NK-92 (cell line): ENCODE measurements around the gene MAP4K3.

Source experiments
- DNase-seq: peaks from one replicate; lab custom pipeline; 2025; ENCODE audit not compliant: unreplicated experiment; lab: John Stamatoyannopoulos, UW

The MAP4K3 gene

GRCh38 chr2:39436592-39437521 is at the start of gene MAP4K3:
MAP4K3 (minus strand) TSS chr2:39437285; CDS start chr2:39436987, 298 bp downstream.
- DNase-seq = no peak

- no peak for DNase-seq
These were observed 49.0 kb upstream of the MAP4K3 start for GRCh38 chr2:39486071-39486470.

GRCh38 chr2:39484620-39485495 is 47.8 kb upstream of the MAP4K3 start:
- no peak for DNase-seq

GRCh38 chr2:39484206-39484605 is 47.1 kb upstream of the MAP4K3 start:
- no peak for DNase-seq

- no peak for DNase-seq
These were observed 46.4 kb upstream of the MAP4K3 start for GRCh38 chr2:39483534-39483933.

GRCh38 chr2:39481611-39482010 is 44.5 kb upstream of the MAP4K3 start:
- DNase-seq = no peak

- no peak for DNase-seq
These were observed 42.6 kb upstream of the MAP4K3 start for GRCh38 chr2:39479696-39480095.

GRCh38 chr2:39479053-39479670 is 42.1 kb upstream of the MAP4K3 start:
- DNase-seq = no peak

- DNase-seq = no peak
These were observed 39.4 kb upstream of the MAP4K3 start for GRCh38 chr2:39476524-39476923.

GRCh38 chr2:39475006-39475405 is 37.9 kb upstream of the MAP4K3 start:
- no peak for DNase-seq

GRCh38 chr2:39470580-39470979 is 33.5 kb upstream of the MAP4K3 start:
- no peak for DNase-seq

- no peak for DNase-seq
These were observed 32.7 kb upstream of the MAP4K3 start for GRCh38 chr2:39469807-39470206.

- no peak for DNase-seq
These were observed 31.7 kb upstream of the MAP4K3 start for GRCh38 chr2:39468579-39469451.

- no peak for DNase-seq
These were observed 29.2 kb upstream of the MAP4K3 start for GRCh38 chr2:39466311-39466710.

- no peak for DNase-seq
These were observed 27.8 kb upstream of the MAP4K3 start for GRCh38 chr2:39464864-39465263.

- DNase-seq = no peak
These were observed 18.7 kb upstream of the MAP4K3 start for GRCh38 chr2:39455826-39456225.

- no peak for DNase-seq
These were observed 15.3 kb upstream of the MAP4K3 start for GRCh38 chr2:39452396-39452795.

GRCh38 chr2:39451954-39452353 is 14.9 kb upstream of the MAP4K3 start:
- no peak for DNase-seq

- no peak for DNase-seq
These were observed 11.1 kb upstream of the MAP4K3 start for GRCh38 chr2:39448169-39448502.
